GM21423 (cell line): ENCODE results near the gene NSMF.
"Not testable (repeated sequence)": the region's sequence is repeated elsewhere in the genome, so short reads cannot be mapped to it uniquely, and the experiment has no call there.

ENCODE experiments used
- ATAC-seq: cut with Tn5 transposase; IDR thresholded peaks from one replicate; pipeline ENCODE4 v1.9.1; 2021; ENCODE audit warnings: mild to moderate bottlenecking, moderate library complexity; ENCODE audit not compliant: unreplicated experiment

NSMF gene

DNA sequence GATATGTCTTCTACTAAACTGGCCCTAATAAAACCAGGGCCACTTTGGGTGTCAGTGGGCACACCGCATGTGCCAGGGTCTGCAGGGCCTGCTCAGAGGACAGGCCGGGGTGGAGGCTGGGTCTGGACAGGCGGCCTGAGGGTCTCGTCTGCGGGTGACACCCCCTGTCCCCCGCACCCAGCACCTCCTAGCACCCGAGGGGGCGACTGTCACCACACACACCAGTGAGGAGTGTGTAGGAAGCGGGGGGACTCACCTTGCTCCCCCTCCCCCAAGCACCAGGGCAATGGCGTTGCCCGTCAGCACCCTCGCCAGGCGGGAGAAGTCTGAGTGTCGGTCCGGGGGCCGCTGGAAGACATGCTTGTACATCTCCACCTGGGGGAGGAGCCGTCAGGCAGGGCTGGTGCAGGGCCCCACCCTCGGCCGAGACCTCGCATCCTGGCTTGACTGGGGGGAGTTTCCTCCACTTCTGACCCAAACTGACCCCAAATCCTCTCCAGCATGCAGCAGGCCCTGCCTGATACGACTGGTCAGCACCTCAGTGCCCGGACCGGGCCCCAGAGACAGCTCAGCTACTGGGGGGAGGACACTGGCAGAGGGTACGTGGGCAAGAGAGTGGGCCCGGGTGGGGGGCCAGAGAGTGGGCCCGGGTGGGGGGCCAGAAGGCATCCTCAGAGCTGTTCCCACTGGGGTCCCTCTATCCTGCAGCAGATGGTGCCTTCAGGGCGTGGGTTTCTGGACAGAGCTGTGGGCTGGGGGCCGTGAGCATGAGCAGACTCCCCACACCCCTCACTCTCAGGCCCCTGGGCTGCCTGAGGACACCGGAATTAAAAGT is 18.9 kb upstream of the NSMF start:
- no peak for ATAC-seq

DNA sequence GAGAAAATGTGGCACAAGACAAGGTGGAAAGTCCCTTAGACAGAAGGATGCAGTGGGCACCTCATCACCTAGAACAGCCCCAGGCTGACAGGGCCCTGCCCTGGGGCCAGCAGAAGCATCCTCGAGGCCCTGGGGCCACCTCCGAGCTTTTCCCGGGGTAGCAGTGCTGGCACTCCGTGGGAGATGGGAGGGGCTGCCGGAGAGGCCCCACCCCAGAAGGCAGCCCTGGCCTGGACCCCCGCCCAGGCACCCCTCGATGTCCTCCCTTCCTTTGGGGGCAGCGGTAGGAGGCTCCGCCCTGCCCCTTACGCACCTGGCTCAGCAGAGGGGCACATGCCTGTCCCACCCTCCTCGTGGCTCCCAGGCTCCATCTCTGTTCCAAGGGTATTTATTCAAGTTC is 17.7 kb upstream of the NSMF start:
- no peak for ATAC-seq

DNA sequence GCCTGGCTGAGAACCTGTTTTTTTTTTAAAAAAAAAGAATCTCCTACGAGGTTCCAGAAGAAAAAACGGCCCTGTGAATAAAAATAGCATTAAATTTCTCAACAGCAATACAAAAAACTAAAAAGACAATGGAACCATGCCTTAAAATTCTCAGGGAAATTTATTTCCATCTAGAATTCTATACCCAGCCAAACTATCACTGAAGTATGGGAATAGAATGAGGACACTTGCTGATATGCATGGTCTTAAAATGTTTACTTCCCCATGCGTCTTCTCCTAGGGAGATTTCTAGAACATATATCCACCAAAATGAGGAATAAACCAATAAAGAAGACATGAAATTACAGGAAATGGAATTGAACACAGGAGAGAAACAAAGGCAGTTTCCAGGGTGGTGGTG is 16.5 kb upstream of the NSMF start:
- ATAC-seq: no peak

DNA sequence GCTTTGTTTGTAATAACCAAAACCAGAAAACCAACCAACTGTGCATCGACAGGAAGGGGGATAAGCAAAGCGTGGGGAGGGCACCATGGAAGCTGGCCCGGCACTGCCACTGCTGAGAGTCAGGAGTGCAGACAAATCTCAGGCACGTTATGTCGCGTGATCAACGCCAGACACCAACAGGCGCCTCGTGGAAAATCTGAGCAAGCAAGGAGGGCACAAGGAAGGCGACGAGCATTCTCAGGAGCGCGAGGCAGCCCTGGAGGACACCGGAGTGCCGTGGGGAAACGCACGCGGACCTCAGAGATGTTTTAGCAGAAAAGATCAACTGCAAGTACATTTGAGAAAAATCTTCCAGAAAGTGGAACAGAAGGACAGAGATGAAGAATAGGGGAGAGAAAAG is 15.1 kb upstream of the NSMF start:
- no peak for ATAC-seq

DNA sequence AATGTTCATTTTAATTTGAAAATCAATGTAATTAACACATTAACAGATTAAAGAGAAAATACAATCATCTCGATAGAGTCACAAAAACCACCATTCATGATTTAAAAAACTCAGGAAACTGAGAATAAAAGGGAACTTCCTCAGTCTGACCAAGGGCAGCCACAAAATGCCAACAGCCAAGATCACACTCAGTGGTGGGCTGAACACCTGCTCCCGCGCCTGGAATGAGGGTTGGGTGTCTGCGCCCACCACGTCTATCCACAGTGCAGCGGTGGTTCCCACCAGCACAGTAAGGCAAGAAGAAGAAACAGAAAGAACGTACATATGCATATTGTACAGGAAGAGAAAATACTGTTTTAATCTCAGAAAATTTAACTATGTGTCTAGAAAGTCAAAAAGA is 11.7 kb upstream of the NSMF start:
- ATAC-seq: no peak

DNA sequence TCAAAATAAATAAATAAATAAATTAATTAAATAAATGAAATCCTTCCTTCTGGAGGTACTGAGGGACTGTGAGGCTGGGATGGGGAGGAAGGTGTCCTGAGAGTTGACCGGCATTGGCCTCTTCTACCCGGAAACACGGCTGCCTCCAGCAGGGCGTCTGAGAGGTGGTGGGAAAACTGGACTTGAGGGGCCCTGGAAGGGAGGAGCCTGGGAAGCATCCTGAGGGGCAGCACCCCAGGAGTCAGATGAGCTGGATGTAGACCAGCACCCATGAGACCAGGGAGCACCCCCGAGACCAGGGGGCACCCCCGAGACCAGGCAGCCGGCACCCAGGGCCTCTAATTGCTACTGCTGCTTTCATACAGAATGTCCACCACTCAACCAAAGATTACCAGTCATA is 8.8 kb upstream of the NSMF start:
- no peak for ATAC-seq

DNA sequence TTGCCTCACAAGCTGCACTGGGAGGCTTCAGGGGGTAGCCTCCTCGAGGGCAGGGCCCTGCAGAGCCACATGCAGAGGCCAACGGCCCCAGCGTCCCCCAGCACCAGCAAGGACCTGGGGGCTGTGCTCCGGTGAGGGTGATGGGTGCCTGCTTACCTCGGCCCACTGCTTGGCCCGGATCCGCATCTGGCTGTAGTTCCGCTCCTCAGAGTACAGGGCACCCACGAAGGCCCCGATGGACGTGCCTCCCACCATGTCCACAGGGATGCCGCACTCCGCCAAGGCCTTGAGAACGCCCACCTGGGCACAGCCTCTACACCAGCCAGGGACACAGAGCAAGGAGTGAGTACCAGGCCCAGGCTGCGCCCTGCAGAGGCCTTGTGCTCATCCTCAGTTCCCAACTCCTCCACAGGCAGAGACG is 8.0 kb upstream of the NSMF start:
- ATAC-seq: no peak

DNA sequence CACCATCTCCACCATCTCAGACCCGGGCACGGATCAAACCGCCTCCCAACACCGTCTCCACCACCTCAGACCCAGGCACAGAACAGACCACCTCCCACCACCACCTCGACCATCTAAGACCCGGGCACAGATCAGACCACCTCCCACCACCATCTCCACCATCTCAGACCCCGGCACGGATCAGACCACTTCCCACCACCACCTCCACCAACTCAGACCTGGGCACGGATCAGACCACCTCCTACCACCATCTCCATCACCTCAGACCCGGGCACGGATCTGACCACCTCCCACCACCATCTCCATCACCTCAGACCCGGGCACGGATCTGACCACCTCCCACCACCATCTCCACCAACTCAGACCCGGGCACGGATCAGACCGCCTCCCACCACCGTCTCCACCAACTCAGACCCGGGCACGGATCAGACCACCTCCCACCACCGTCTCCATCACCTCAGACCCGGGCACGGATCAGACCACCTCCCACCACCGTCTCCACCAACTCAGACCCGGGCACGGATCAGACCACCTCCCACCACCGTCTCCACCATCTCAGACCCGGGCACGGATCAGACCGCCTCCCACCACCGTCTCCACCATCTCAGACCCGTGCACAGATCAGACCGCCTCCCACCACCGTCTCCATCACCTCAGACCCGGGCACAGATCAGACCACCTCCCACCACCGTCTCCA is 7.4 kb upstream of the NSMF start:
- not testable (repeated sequence) for ATAC-seq

DNA sequence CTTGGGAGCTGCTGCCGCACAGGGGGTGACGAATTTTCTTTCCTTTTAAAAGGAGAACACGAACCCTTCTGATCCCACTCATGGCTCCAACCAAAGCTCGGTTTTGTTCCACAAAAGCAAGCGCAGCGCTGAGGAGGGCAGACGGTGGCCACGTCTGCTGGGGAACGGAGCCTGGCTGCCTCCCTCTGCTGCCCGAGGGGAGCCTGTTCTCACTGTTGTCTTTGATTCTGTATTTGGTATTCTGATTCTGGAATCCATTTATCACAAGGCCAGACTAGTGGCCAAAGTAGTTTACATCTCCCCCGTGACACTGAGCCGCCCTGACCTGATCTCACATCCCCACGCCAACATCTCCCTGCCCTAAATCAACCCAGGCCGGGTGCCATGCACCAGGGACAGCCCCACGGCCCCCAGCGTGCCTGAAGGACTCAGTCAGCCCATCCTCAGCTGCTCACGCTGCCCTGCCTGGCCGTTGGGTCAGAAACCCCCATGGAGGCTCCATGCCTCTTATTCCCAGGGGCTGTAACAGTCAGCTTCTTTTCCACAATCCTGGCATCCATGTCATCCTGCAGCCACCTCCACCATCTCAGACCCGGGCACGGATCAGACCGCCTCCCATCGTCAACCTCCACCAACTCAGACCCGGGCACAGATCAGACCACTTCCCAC is 6.7 kb upstream of the NSMF start:
- ATAC-seq: no peak

DNA sequence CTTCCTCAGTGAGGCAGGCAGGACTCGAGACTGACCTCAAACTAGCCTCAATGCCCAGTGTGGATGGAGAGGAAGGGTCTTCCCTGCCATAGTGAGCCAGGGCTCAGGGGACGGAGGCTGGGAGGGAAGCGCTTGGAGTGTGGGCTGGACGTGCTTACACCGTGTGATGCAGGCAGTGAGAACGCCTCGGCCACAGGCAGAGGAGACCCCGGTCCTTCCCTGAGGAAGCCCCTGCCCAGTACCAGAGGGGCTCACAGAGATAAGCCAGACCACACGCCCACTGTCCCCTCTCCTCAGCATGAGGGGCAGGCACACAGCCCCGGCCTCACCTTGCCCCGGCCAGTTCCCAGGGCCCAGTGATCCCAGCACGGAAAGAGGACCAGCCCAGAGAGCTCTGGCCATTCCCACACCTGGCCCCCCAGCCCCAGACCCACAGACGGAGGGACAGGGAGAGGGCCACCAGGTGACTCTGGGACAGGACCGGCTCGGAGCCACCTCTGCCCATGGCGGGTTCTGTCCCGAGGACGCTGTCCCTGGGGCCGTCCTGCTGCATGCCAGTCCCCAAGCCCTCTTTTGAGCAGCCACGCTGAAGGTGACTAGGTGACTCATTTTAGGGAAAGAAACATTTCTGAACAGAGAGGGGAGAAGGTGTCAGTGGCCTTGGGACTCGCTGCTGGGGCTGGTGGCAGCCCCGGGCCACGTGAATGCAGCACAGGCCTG is 6.0 kb upstream of the NSMF start:
- ATAC-seq: no peak

DNA sequence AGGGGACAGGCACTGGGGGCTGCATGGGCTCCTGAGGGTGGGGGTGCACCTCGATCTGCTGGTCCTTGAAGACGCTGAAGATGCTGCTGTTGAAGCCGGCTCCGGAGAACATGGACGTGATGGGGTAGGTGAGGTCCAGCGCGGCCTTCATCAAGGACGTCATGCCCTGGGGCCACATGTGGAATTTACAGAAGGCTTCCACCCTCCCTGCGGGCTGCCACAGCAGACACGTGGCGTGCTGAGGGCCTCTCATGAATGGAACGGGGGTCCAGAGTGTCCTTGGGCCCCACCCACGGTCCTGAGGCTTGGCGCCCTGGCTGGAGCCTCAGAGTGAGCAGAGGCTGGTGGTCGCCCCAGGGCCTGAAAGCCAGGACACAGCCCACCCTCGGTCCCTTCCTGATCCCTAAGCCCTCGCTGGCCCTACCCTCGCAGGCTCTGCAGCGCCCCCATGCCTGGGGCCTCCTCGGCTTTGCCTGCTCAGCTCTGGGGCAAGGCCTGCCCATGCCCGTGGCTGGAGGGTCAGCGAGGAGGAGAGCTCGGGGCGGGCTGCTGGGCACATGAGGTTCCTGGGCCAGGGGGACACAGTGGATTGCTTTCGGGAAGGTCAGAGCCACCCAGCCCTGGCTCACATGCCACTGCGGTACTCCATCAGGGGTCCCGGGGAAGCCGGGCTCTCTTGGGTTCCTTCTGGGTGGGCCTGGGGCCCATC is 5.3 kb upstream of the NSMF start:
- no peak for ATAC-seq

DNA sequence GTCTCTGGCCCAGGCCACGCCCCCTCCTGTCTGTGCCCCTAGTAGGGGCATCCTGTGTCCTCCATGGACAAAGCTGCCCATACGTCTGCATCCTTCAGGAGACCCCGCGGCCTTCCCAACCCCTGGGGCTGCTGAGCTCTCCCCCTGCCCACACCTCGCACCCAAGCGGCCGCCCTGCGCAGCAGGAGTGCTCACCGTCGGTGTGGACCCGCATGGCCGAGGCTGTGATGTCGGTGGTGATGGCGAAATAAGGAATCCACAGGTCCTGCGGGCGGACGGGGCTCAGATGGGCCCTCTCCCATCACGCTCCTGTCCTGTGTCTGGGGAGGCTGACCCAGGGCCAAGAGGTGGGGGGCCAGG is 4.8 kb upstream of the NSMF start:
- no peak for ATAC-seq

DNA sequence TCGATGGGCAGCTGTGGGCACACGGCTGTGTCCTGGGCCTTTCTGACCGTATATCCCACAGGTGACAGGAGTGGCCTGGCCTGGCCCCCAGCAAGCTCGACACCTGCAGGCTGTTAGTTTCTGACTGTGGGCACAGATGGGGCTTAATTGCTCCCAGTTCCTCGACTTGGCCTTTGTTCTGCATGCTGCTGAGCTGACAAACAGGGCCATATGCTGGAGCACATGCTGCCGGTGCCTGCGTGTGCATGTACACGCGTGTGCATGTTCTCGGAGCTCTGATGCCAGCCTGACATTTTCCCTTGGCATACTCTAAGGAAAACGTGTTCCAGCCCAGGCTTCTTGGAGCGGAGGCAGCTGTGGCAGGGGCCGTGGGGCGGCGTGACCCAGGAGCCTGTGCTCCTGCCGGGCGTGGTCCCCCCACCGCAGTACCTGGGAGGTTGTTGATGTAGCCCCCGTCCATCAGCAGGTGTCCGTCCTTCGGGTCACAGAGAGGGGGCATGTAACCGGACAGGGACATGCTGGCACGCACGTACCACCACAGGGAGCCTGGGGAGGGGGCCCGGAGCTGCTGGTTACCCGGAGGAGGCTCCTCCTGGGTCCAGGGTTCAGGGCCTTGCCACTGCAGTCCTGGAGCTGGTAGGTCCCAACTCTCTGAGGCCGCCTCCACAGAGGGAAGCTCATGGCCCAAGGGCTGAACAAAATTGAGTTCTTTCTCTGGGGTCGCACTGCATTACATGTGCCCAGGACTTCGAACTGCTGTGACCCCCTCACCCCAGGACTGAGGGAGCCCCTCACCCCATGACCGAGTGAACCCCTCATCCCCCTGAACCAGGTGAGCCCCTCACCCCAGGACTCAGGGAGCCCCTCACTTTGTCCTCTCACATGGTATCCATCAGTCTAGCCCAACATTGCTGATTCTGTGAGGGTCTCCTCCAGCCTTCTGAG is 4.1 kb upstream of the NSMF start:
- no peak for ATAC-seq

DNA sequence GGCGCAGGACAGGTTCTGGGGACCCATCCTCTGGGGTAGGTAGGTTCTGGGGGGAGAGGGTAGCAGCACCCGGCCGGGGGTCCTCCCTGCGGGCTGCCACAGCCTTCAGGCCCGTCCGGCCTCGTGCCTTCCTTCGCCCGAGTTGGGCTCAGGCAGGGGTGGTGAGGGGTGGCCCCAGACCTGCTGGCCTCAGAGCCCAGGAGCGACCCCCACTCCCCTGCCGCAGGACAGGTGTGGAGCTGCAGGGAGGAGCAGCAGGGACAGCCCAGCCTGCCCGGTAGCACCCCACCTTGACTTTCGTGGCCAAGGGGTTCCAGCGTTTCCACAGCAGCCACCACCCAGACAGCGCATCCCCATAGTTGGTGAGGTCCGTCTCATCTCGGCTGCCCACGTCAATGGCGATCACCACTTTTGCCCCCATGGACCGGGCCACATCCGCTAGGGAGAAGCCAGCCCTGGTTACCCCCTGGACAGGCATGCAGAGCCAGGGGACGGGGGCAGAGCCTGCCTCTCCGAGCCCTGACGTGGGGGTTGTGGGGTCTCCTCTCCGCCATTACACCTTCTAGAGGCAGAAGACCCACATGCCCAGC is 3.4 kb upstream of the NSMF start:
- ATAC-seq: no peak

DNA sequence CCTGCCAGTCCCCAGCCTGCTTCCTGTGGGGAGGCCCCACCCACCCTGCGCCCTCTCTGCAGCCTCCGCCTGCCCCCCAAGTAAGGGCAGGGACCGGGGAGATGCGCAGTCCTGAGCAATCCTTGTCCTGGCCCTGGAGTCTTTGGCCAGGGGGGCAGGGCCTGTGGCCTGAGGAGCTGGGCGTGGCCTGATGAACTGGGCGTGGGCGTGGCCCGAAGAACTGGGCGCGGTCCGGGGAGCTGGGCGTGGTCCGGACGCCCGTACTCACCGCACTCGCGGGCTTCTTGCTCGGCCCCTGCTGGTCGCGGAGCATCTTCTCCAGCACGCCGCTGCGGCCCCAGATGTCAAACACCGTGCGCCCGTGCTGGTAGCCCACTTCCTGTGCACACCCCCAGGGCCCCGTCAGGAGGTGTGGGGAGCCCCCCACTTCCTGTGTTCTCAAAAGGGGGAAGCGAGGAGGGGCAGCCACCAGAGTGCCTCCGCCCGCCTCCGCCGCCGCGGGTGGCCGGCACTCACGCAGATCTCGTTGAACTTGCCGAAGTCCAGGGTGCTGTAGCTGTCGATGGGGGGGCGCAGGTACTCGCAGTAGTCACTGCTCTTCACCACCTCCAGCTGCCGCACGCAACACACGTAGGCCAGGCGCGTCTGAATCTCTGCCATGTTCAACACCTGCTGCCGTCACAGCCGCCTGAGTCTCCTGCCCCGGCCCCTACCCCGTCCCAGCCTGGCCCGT is 2.7 kb upstream of the NSMF start:
- ATAC-seq: peak; percentile 60

DNA sequence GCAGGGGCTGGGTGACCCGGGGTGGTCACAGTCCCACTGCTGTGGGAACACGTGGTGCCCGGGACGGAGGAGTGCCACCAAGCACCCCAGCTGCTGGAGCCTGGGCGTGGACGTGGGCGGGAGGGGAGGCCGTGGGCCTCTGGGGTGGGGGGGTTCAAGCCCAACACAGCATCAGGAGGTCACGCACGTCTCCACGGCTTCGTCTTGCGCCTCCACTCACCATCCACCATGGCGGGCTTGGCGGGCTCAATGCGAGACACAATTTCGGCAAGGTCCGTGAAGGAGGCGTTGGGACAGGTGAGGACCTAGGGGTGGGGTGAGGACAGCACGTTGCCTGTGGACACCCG is 2.2 kb upstream of the NSMF start:
- no peak for ATAC-seq

DNA sequence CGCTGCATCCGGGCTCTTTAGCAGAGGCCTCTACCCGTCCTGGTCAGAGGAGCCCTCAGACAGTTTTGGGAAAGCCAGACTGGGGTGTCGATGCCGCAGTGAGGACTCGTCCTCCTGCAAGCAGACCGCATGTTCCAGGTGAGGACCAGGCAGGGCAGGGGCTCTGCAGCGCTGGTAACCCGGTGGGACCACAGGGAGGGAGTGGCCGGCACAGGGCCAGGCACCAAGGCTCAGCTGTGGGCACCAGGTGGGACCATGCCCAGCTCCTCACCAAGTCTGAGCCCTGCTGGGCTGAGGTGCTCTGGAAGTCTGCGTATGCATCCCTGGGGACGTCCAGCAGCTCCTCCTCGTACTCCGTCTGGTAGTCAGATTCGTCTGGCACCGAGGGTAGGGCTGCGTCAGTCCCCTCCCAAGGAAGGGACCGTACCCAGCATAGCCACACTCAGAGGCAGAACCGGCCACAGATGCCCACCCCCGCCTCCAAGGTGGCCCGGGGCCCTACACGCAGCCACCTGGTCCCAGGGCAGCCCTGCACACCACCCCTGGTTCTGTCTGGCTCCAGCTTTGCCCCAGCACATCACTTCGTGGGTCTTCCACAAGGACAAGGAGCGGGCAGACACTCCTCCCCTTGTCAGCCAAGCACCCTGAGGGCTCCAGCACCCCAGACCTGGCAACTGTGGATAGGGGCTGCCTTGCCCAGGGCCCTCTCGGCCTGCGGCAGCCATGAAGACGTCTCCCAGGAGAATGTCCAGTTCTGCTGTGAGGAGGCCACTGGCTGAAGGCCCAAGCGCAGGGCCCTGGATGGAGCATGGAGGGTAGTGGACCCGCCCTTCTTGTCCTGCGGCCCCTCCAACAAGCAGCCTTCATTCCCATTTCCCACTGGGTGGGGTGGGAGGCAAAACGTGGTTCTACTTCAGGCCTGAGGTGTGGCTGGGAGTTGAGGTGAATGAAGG is 1.5 kb upstream of the NSMF start:
- no peak for ATAC-seq
